GM12872 (cell line): ENCODE data around the gene CAV2.

Experiments used
- CTCF ChIP-seq: IDR thresholded peaks from 3 replicates; pipeline ENCODE4 v1.5.1; 2011; ENCODE audit warnings: low read depth, mild to moderate bottlenecking, low read length, moderate library complexity; ENCODE audit not compliant: insufficient read depth

CAV2 gene

GRCh38 chr7:116549370-116549769 is 49.8 kb downstream of the CAV2 start:
- TF ChIP-seq CTCF = no peak

- no peak for TF ChIP-seq CTCF
Observed at GRCh38 chr7:116551692-116552091, 52.2 kb downstream of the CAV2 start.

- TF ChIP-seq CTCF = no peak
Observed at GRCh38 chr7:116552602-116553001, 53.1 kb downstream of the CAV2 start.

- TF ChIP-seq CTCF = no peak
Observed at GRCh38 chr7:116553168-116553964, 53.8 kb downstream of the CAV2 start.

GRCh38 chr7:116554436-116554835 is 54.9 kb downstream of the CAV2 start:
- no peak for TF ChIP-seq CTCF

- no peak for TF ChIP-seq CTCF
Observed at GRCh38 chr7:116554911-116555310, 55.4 kb downstream of the CAV2 start.

- no peak for TF ChIP-seq CTCF
Observed at GRCh38 chr7:116557066-116557585, 57.6 kb downstream of the CAV2 start.
